Lung microvascular endothelial cell (primary cell): ENCODE data around the gene BPIFB4. TPM values are rescaled to one million over a fixed set of nuclear protein-coding genes. Genes with fewer than 3 reads are reported as not detected.
"Not testable (repeated sequence)": the region's sequence is repeated elsewhere in the genome, so short reads cannot be mapped to it uniquely, and the experiment has no call there.

ENCODE experiments used
- DNase-seq, 2 donors: peaks; one replicate each; pipeline versions ENCODE4 v3.0.0 to v3.0.0-alpha.2; 2010; ENCODE audit warnings: low read depth in 2 of 2
- total RNA-seq: library from RNA; depleted of rRNA; stranded (reverse); fragments of >200 nt; gene quantifications from 2 replicates; pipeline ENCODE4 v1.2.1, GENCODE V29; 2014

The BPIFB4 gene
- total RNA-seq, 1 donor from 2014 or later, result not detected

DNA sequence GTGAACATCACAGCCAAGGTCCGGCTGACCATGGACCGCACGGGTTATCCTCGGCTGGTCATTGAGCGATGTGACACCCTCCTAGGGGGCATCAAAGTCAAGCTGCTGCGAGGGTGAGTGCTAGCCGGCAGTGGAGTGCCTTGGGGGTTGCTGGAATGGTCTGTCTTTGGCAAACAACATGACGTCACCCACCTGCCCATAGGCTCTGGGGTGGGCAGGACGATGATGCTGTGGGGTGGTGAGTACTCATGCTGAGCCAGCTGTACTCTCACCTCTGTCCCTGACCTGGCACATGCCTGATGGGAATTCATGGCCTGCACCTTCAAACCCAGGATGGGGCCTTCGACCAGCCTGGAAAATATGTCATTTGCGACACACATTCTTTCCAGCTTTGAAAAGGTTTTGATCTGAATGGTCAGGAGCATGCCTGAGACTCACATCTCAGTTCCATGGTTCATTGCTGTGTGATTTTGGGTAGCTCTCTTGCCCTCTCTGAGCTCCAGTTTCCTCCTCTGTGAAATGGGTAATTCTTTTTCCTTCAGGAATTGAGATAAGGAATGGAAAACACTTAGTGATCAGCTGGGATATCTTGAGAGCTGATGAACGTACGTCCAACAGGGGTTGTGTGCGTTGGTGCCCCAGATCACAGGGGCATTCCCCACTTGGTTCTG is 6.7 kb downstream of the BPIFB4 start:
- DNase-seq, result no peak

DNA sequence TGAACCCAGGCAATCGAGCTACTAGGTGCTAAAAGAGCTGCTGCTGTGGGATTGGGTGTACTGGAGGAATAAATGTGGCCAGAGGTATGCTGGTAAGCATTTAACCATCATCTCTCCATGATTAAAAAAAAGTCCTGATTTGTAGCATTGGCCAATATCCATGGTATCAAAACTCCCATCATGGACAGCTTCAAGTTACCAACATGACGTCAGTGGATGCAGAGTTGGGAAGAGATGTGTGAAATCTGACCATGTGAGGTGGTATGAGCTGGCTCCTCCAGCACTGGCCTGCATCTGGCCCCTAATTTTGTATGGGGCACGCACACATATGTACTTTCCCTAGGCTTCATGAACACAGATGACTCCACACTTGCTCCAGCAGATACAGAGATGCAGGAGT is 11.7 kb downstream of the BPIFB4 start:
- no peak for DNase-seq

DNA sequence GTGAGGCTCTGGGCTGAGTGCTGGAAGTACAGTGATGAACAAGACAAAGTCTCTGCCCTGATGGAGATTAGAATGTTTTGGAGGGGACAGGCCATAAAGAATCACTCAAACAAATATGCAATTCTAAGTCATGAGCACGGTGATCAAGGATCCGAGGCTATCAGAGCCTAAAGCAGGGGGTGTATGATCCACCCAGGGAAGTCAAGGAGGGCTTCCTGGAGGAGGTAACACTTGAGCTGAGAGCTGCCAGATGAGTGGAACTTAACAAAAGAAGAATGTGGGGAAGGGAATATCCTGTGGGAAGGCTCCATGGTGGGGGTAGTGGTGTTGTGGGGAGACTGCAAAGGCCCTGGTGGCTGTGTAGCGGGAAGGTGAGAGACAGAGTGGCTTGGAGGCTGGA is 12.2 kb downstream of the BPIFB4 start:
- no peak for DNase-seq

DNA sequence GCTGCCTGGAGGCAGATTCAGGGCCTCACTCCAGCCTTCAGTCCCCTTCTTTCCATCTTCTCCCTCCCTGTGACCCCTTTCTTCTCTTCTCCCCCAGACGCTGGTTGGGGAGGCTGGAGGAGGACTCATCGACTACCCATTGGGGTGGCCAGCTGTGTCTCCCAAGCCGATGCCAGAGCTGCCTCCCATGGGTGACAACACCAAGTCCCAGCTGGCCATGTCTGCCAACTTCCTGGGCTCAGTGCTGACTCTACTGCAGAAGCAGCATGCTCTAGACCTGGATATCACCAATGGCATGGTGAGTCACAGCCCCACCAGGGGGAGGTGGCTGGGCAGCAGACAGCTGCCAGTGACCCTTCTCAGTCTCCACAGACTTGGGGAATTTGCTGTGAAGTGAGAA is 12.9 kb downstream of the BPIFB4 start:
- DNase-seq, result no peak

DNA sequence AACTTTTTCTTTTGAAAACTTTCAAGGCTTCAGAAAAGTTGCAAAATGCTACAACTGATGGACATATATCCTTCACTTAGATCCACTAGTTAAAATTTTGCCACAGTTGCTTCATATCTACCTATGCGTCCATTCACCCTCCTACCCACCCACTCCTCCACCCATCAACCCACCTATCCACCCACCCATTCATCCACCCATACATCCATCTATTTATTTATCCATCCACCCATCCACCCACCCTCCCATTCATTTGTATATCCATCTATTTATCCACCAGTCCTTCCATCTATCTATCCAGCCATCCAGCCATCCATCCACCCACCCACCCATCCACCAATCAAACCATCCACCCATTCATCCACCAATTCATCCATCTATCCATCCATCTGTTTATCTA is 13.6 kb downstream of the BPIFB4 start:
- DNase-seq, result no peak

DNA sequence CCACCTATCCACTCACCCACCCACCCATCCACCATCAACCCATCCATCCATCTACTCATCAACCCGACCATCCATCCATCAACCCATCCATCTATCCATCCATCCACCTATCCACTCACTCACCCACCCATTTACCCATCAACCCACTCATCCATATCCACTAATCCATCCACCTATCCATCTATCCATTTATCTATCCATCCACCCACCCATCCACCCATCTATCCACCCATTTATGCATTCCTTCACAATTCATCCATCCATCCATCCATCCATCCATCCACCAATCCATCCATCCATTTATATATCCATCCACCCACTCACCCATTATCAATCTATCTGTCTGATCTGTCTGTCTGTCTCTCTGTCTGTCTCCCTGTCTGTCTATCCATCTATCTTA is 14.1 kb downstream of the BPIFB4 start:
- no peak for DNase-seq

DNA sequence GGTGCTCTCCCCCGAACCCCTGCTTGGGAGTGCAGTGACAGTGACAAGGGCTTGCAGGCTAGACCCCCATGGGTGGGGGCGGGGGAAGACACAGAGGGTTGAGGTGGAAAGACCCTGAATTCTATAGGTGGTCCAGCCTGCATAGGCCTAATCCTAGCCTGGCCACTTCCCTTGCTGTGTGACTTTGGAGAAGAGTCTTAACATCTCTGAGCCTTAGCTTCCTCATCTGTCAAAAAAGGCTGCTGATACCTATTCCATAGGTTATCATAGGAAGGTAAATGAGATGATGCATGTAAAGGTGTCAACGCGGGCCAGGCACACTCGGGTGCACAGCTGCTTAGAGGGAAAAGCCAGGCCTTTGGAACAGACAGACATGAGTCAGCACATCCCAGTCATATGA is 15.8 kb downstream of the BPIFB4 start:
- DNase-seq, result no peak

DNA sequence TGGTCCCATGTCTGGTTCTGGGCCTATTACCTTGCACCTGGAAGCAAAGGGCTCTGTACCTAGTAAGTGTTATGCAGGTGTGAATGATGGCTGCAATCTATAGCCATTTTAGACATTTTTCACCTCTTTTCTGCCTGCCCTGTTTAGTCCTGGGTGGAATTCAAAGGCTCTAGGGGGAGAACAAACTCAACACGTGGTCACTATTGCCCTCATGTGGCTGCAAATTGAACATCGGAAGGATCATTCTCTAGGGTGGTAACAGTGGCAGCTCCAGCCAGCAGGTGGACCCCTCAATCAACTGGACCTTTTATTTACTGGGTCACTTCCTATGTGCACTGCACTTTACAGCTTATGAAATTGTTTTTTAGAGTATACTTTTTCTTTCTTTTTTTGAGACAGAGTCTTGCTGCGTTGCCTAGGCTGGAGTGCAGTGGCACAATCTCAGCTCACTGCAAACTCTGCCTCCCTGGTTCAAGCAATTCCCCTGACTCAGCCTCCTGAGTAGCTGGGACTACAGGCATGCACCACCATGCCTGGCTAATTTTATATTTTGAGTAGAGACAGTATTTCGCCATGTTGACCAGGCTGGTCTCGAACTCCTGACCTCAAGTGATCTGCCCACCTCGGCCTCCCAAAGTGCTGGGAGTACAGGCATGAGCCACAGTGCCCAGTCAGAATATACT is 16.6 kb downstream of the BPIFB4 start:
- peak; percentile 60 to 76 for DNase-seq

DNA sequence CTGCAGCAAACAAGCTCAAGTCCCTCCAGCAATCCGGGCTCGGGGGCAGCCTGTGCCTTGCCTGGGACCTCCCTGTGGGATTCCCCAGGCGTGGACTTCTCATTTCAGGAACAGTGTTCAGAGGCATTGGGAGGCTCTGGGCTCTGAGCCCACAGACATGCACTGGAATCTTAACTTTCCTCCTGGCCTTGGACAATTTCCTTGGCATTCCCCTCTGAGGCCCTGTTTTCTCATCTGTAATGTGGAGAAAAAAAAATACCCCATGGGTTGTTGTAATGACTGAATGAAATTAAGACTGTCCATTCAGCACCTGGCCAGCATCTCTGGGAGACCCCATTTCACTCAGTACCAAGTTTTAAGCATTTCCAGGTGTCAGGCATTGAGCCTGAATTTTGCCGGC is 17.6 kb downstream of the BPIFB4 start:
- DNase-seq, result no peak

DNA sequence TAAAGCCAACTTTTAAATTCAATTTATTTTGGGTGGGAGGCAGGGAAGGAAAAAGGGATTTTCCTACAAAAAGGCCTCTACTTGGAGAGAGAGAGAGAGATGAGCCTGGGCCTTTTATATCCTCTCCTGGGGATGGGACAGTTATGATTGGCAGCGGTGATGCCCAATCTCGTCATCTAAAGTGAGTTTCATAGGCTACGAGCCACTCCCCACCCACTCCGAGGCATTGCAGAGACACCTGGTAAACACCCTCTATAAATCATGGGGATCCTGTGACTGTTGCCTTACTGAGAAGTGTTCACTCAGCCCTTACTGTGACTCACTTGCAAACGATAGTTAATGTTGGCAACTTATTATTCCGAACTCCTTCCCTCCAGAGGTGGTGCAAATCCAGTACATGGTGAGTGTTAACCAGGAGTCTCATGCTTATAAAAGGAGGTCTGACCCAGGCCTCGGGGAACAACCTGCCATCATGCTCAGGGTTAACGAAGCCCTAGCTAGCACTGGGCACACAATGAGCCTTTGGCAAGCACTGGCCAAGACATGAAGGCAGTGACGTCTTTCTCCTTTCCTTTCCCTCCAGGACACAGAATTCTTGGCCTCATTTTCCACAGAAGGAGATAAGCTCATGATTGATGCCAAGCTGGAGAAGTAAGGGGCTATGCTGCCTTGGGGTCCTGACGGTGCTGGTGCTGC is 20.5 kb downstream of the BPIFB4 start:
- DNase-seq, result no peak

DNA sequence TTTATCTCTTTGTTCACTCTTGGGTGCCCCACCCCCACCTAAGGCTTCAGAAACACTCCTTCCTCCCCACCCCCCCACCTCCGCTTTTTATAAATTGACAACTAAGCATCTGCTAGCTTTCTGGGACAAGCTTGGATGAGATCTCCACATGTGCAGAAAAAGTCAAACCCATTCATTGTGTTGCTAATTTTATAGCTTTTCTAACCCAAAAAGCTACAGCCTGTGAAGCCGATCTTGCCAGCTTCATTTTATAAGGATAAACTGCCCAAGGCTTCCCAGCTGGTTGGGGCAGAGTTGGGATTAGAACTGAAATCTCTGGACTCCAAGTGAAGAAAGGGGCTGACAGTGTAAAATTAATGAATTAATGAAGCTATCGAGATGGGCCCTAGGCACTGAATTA is 24.1 kb downstream of the BPIFB4 start:
- DNase-seq, result no peak

DNA sequence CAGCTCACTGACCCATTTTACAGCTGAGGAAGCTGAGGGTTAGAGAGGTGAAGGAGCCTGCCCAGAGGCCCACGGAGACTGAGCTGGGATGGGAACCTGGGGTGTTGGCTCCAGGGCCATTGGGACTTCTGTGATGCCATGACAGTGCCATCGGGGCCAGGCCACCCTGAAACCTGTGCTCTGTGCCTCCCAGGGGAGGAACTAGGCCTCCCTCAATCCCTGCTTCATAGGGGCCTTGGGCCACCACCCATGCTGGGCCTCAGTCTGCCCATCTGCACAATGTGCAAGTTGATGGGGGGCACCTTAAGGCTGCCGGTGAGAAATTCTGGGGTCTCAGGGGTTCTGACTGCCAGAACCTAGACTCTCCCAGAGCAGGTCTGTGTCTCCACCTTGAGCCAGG is 24.9 kb downstream of the BPIFB4 start:
- DNase-seq, result no peak

DNA sequence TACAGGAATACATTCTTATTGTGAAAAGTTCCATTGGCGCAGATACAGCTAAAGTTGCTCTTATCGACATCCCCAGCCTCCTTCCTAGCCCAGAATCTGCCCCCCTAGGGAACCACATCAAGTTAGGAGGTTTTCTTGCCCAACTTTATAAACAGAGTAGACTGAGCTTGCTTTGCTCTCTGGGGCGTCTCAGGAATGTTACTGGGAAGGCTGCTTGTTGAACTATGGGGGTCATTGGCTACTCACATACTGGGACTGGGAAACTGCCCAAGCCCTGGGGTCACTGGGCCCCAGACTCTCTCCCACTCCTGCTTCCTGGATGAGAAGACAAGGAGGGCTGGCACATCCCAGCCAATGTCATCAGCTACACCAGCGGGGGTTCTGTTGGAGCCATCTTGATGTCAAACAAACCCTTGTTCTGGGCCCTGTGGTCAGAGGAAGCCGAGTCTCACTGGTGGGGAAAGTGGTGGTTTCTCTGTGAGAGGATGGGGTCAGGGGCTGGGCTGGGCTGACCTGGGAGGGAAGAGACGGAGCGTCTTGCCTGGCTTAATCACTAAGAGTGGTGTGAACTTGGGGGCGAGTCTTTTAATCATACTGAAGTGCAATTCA is 26.0 kb downstream of the BPIFB4 start:
- no peak for DNase-seq

DNA sequence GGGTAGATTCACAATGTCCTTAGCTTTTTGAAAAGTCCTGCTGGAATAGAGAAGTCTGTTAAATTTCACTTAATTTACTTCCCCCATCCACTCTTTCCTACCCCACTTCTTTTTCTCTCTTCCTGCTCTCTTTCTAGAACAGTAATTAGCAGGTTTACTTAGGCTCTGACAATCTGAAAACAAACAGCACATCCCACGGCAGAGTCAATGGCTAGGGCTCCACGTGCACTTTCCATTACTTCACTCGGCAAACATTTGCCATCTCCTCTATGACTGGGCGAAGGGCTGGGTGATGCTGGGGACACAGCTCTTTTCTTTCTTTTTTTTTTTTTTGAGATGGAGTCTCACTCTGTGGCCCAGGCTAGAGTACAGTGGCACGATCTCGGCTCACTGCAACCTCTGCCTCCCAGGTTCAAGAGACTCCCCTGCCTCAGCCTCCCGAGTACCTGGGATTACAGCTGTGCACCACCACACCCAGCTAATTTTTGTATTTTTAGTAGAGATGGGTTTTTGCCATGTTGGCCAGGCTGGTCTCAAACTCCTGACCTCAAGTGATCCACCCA is 26.7 kb downstream of the BPIFB4 start:
- DNase-seq, result not testable (repeated sequence)

DNA sequence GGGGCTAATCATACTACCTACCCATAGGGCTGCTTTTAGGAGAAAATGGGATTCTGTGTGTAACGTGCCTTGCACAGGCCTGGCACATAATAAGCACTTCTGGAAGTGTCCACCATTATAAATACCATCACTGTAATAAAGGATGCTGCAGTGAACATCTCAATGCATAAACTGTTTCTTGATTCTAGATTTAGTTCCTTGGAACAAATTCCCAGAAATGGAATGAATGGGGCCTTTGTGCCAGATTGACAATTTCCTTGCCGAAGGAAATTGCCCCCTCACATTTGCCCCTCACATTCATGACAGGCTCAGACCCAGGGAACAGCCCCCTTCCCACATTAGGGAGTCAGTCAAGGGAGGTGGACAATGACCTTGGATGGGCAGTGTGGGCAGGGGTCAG is 29.2 kb downstream of the BPIFB4 start:
- DNase-seq, result no peak

DNA sequence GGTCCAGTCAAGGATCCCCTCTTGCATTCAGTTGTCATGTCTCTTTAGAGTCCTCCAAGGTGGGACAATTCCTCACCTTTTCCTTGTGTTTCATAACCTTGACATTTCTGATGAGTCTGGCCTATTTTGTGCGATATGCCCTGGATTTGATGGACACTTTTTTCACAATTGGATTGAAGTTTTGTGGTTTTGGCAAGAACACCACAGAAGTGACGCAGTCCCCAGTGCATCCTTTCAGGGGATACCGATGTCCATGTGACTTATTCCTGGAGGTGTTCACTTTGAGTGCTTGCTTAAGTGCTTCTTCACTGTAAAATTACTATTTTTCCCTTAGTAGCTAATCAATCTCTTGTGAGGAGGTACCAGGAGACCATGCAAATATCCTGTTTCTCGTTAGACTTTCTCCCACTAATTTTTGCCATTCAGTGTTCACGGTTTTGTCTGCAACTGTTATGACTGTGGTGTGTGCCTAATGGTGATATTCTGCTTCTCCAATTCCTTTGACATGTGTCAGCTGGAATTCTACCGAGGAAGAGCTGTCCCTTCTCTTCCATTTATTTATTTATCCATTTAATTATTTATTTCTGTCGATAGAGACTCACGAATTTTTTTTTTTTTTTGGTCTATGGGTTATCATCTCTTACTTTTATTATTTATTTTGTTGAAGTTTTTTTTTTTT is 30.8 kb downstream of the BPIFB4 start:
- no peak for DNase-seq

DNA sequence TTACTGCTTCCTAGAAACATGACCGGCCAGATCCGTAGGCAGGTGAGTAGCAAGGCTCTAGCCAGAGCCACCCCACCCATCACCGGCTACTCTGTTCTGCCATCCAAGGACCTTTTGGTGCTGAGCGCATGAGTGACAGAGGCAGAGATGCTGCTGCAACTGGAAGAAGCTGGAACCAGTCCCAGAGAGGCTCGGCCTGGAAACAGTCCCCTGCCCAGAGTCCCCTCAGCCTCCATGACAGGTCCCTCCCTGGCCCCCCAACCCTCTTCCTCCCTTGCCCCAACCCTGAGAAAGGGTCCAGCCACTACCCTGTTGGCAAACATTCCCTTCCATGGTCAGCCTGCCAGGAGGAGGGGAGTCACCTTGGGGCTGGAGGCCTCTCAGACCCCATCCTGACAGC is 31.9 kb downstream of the BPIFB4 start:
- no peak for DNase-seq

DNA sequence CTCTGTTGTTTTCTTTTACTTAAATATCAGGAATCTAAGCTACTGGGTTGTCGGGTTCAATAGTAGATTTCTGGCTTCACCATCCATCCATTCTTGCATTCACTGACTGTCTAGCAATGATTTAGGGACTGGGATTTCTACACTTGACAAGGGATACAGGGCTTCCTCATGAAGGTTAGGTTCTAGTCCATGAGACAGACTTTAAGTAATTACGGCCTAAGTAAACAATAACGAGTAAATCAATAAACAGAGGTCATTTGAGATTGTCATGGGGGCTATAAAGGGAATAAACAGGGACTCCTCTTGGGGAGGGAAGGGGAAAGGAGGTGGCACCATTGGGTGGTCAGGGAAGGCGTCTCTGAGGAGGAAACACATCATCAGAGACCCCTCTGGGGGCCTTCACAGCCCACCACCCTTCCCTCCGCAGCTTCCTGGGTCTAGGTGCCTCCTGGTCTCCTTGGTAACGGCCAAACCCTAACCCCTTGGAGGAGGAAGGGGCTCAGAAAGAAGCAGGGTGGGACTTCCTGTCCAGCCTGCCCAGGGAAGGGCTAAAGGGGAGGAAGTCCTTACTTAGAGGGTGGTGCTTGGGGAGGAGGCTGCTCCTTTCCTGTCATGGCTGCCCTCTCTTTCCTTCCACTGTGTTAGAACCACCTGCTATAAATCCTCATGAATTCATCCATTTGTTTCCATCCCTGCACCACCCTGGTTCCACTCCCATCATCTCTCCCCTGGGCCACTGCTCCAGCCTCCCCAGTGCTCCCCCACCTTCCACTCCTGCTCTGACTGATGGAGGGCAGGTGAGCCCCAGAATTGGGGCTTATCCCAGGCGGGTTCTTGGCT is 33.3 kb downstream of the BPIFB4 start:
- no peak for DNase-seq

DNA sequence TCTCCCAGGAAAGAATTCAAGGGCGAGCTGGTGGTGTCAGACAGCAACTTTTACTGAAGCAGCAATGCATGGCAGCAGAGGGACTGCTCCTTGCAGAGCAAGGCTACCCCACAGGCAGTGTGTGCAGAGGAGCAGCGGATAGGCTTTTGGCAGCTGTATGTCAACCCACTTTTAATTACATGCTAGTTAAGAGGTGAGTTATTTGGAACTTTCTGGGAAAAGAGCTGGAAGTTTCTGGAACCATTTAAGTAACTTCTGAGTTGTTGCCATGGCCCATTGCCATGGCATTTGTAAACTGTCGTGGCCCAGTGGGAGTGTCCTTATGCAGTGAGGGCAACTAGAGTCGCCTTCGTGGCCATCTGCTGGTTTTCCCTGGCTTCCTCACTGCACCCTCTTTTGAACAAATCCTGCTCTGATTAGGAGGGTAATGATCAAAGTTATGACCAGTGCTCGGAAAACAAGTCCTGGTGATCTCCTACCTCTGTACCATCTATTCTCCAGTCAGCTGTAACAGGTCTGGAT is 34.0 kb downstream of the BPIFB4 start:
- no peak for DNase-seq

DNA sequence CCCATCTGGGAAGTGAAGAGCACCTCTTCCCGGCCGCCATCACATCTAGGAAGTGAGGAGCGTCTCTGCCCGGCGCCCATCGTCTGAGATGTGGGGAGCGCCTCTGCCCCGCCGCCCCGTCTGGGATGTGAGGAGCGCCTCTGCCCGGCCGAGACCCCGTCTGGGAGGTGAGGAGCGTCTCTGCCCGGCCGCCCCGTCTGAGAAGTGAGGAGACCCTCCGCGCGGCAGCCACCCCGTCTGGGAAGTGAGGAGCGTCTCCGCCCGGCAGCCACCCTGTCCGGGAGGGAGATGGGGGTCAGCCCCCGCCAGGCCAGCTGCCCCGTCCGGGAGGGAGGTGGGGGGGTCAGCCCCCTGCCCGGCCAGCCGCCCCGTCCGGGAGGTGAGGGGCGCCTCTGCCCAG is 36.1 kb downstream of the BPIFB4 start:
- DNase-seq, result not testable (repeated sequence)
